HepG2 (cell line): ENCODE results near the gene GRB2. TPM values are rescaled to one million over a fixed set of nuclear protein-coding genes. Genes with fewer than 3 reads are reported as not detected.

ENCODE experiments used
- FOXA1 ChIP-seq, 2 experiments: fragments of 450-650 bp in 1 of 2; sonication (generic) in 1 of 2; formaldehyde crosslinking in 1 of 2; IDR thresholded peaks; 2 replicates each; pipeline versions ENCODE4 v1.4.0 to v1.6.1; 2016 to 2020; ENCODE audit warnings: missing genetic modification reagents in 1 of 2
- HNRNPLL ChIP-seq: fragments of 200-400 bp; formaldehyde crosslinking; IDR thresholded peaks from 2 replicates; pipeline ENCODE4 v1.6.1; 2017; ENCODE audit warnings: mild to moderate bottlenecking, low read depth, low read length; ENCODE audit not compliant: poor library complexity, severe bottlenecking
- HOXD1 ChIP-seq: sonication (generic); formaldehyde crosslinking; IDR thresholded peaks from 2 replicates; pipeline ENCODE4 v1.5.0; 2020; ENCODE audit warnings: missing genetic modification reagents
- NCOA2 ChIP-seq: sonication (generic); formaldehyde crosslinking; IDR thresholded peaks from 2 replicates; pipeline ENCODE4 v1.8.0; 2022; ENCODE audit warnings: inconsistent platforms
- PAXIP1 ChIP-seq: sonication (generic); formaldehyde crosslinking; conservative IDR thresholded peaks from 2 replicates; pipeline ENCODE4 v1.4.0; 2020; ENCODE audit warnings: mild to moderate bottlenecking, missing genetic modification reagents, moderate library complexity
- SAP130 ChIP-seq: IDR thresholded peaks from 2 replicates; pipeline ENCODE4 v1.6.1; 2016; ENCODE audit warnings: low read depth
- SP1 ChIP-seq, 2 experiments: fragments of 450-650 bp in 1 of 2; sonication (generic) in 1 of 2; formaldehyde crosslinking in 1 of 2; IDR thresholded peaks; 2 replicates each; pipeline versions ENCODE4 v1.4.0 to v1.6.1; 2016 to 2020; ENCODE audit warnings: missing genetic modification reagents in 1 of 2
- ZBTB10 ChIP-seq: sonication (generic); formaldehyde crosslinking; IDR thresholded peaks from 2 replicates; pipeline ENCODE4 v1.4.0; 2020; ENCODE audit warnings: missing genetic modification reagents, borderline replicate concordance
- ZC3H4 ChIP-seq: sonication (generic); formaldehyde crosslinking; IDR thresholded peaks from 2 replicates; pipeline ENCODE4 v1.4.0; 2020; ENCODE audit warnings: missing genetic modification reagents, borderline replicate concordance
- ZFP1 ChIP-seq: IDR thresholded peaks from 2 replicates; pipeline ENCODE4 v1.6.1; 2016
- ZFP37 ChIP-seq: sonication (generic); formaldehyde crosslinking; IDR thresholded peaks from 2 replicates; pipeline ENCODE4 v1.4.0; 2020; ENCODE audit warnings: missing genetic modification reagents, borderline replicate concordance
- ZHX2 ChIP-seq, 2 experiments: sonication (generic) in 1 of 2; formaldehyde crosslinking in 1 of 2; IDR thresholded peaks; 2 replicates each; pipeline versions ENCODE4 v1.6.1 to v1.9.0; 2014 to 2022; ENCODE audit warnings: antibody characterized with exemption in 1 of 2, borderline replicate concordance in 1 of 2, inconsistent platforms in 1 of 2, low read depth in 1 of 2, missing genetic modification reagents in 1 of 2
- ZMYM2 ChIP-seq: sonication (generic); formaldehyde crosslinking; IDR thresholded peaks from 2 replicates; pipeline ENCODE4 v1.8.0; 2022; ENCODE audit warnings: mild to moderate bottlenecking, missing genetic modification reagents
- ZNF143 ChIP-seq: sonication (generic); formaldehyde crosslinking; IDR thresholded peaks from 2 replicates; pipeline ENCODE4 v1.4.0; 2020; ENCODE audit warnings: missing genetic modification reagents
- ZNF570 ChIP-seq: sonication (generic); formaldehyde crosslinking; IDR thresholded peaks from 2 replicates; pipeline ENCODE4 v1.4.0; 2020; ENCODE audit warnings: mild to moderate bottlenecking, missing genetic modification reagents, borderline replicate concordance
- ZNF629 ChIP-seq: sonication (generic); formaldehyde crosslinking; conservative IDR thresholded peaks from 2 replicates; pipeline ENCODE4 v1.5.0; 2020; ENCODE audit warnings: missing genetic modification reagents
- polyA plus RNA-seq, 8 experiments: library from polyadenylated mRNA; depleted of rRNA in 3 of 8; stranded (reverse) in 7 of 8; unstranded in 1 of 8; fragments of >200 nt; fragmentation: Illumina TruSeq in 4 of 8; extraction: Trizol in 4 of 8; gene quantifications; 2 replicates each; pipeline versions ENCODE4 v1.2.1 to v1.2.3, GENCODE V29; 2011 to 2016; ENCODE audit warnings: low read depth in 4 of 8, missing spikeins in 1 of 8, mixed read lengths in 1 of 8; ENCODE audit not compliant: insufficient read depth in 1 of 8
- total RNA-seq, 5 experiments: library from RNA; depleted of rRNA; stranded (reverse); fragments of >200 nt; fragmentation: Illumina TruSeq; extraction: Trizol; gene quantifications; 2 replicates each; pipeline ENCODE4 v1.2.3, GENCODE V29; 2016; ENCODE audit warnings: low read depth in 1 of 5

The GRB2 gene
- total and polyA plus RNA-seq, 2 of the 13 experiments (the other 11 are each of a cell fraction or from before 2014, with no cell fraction given): 84.6 to 92.3 TPM

DNA sequence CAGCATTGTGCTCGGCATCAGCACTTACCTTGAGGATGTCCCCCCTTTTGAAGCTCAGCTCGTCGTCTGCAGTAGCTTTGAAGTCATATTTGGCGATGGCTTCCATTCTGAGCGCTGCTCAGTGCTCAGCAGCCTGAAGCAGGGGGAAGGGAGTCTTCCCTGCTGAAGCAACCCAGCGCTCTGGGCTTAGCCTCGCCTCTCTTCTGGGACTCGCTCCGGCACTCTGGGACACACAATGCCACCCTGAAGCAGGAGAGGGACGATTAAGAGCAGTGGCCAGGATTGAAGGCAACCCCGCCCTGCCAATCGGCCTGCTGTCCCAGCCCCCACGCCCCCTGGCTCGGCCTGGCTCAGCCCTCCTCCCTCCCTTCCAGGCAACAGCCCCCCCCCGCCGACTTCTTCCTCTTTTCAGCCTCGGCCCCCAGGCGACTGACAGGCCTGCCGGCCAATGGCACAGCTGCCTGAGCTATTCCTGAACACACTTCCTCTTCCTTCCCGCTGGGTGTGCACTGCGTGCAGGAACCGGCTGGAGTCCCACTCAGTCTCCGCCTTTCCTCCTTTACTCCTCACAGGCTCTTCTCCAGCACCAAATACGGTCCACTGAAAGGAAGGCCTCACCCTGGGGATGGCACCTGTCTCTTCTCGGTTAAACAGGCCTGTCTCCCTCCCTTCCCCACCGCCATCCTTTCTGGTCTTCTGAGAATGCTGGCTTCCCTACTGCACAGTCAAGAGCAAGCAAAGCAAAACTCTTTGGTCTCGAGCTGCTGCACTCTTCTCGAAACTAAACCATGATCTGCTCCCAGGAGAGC is 11.8 kb downstream of the GRB2 start (continued):
- TF ChIP-seq ZHX2 (IDR thresholded peaks at IDR 0.05; ENCODE audit: low read depth): no peak
- TF ChIP-seq ZHX2 (CRISPR knock-in tag; IDR thresholded peaks at IDR 0.05; ENCODE audit: borderline replicate concordance): peak; percentile 47; the same call in 1 of the 2 replicates
- TF ChIP-seq HOXD1 (CRISPR knock-in tag): peak; percentile 55; the same call in 1 of the 2 replicates
- TF ChIP-seq ZFP37 (CRISPR knock-in tag): 0 out of 2 replicates have a peak, but pooled peaks have one; percentile 35
- TF ChIP-seq ZNF570 (CRISPR knock-in tag): no peak
- peak; percentile 41 for TF ChIP-seq NCOA2
- TF ChIP-seq ZC3H4: no peak
- no peak for TF ChIP-seq SP1 (IDR thresholded peaks at IDR 0.05)
- peak; percentile 61; the same call in 1 of the 2 replicates for TF ChIP-seq SP1 (CRISPR knock-in tag; IDR thresholded peaks at IDR 0.05)
- TF ChIP-seq ZMYM2: no peak
- no peak for TF ChIP-seq ZBTB10
- TF ChIP-seq ZNF629 (CRISPR knock-in tag): no peak
- TF ChIP-seq SAP130: peak; percentile 97
- TF ChIP-seq HNRNPLL: peak; percentile 36
- TF ChIP-seq PAXIP1 (CRISPR knock-in tag): peak; percentile 71
- no peak for TF ChIP-seq ZNF143 (CRISPR knock-in tag)
- no peak for TF ChIP-seq FOXA1 (IDR thresholded peaks at IDR 0.05)
- no peak for TF ChIP-seq FOXA1 (CRISPR knock-in tag; IDR thresholded peaks at IDR 0.05)
- peak; percentile 53; the same call in 1 of the 2 replicates for TF ChIP-seq ZFP1 (CRISPR knock-in tag)
